Upper lobe of left lung (tissue), 4 donors: ENCODE data around the gene COL19A1.

ENCODE experiments used
- CTCF ChIP-seq, 6 experiments: fragments of 450-650 bp in 4 of 6; fragments of 200-600 bp in 2 of 6; sonication (generic) in 2 of 6; IDR thresholded peaks; one replicate each; pipeline ENCODE4 v1.5.1; 2016 to 2019; ENCODE audit warnings: antibody characterized with exemption in 6 of 6
- POLR2A ChIP-seq, 4 donors: fragments of 450-650 bp; IDR thresholded peaks; one replicate each; pipeline ENCODE4 v1.5.1; 2016 to 2017; ENCODE audit warnings: antibody characterized with exemption in 4 of 4, mild to moderate bottlenecking in 2 of 4

GRCh38 chr6:69880601-69881000 lies 14.2 kb downstream of the COL19A1 start:
- TF ChIP-seq CTCF (IDR thresholded peaks at IDR 0.05) (no peak), POLR2A (IDR thresholded peaks at IDR 0.05) (no peak)
